HG02588 (cell line): ENCODE data around the gene BLVRA.
"Not testable (repeated sequence)": the region's sequence is repeated elsewhere in the genome, so short reads cannot be mapped to it uniquely, and the experiment has no call there.

Experiments
- ATAC-seq: cut with Tn5 transposase; IDR thresholded peaks from one replicate; pipeline ENCODE4 v1.9.1; 2021; ENCODE audit warnings: mild to moderate bottlenecking, moderate library complexity; ENCODE audit not compliant: unreplicated experiment

Gene BLVRA

DNA sequence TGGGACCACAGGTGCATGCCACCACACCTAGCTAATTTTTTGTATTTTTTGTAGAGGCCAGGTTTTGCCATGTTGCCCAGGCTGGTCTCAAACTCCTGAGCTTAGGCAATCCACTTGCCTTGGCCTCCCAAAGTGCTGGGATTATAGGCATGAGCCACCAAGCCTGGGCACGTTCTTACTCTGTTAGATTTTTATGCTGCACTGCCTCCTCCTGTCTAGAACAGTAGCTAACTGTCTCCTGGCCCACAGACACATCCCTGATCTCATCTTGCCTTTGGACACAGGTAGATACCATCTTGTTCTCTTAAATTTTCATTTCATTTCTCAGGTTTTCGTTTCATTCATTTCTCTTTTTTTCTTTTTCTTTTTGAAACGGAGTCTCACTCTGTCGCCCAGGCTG, 41.1 kb downstream of the BLVRA start:
- no peak for ATAC-seq

DNA sequence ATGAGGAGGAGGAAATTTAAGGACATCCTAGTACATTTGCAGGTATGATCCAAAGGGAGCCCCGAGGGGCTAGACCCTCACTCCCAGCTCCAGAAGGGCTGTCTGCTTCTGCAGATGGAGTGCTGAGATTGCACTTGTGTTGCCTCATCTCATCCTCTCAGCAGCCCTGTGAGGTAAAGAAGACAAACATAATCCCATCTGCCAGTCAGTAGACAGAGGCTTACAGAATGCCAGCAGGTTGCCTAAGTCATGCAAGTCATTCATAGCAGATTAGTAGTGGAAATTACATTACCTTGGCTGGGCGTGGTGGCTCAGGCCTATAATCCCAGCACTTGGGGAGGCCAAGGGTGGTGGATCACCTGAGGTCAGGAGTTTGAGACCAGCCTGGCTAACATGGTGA, 45.4 kb downstream of the BLVRA start:
- no peak for ATAC-seq

DNA sequence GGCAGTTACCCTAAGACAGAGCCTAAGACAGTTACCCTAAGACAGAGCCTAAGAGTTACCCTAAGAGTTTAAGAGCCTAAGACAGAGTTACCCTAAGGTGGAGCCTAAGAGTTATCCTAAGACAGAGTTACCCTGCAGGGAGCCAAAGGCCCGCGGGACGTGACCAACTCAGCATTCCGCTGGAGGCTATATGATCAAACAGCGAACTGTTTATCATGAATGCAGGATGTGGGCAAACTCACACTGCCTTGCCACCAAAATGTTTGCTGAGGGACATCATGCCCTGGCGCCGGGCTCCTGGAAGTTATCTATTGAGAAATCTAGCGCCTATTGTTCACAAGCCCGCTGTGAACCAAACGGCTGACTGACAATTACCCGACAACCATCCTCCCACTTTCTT, 49.9 kb downstream of the BLVRA start:
- no peak for ATAC-seq

DNA sequence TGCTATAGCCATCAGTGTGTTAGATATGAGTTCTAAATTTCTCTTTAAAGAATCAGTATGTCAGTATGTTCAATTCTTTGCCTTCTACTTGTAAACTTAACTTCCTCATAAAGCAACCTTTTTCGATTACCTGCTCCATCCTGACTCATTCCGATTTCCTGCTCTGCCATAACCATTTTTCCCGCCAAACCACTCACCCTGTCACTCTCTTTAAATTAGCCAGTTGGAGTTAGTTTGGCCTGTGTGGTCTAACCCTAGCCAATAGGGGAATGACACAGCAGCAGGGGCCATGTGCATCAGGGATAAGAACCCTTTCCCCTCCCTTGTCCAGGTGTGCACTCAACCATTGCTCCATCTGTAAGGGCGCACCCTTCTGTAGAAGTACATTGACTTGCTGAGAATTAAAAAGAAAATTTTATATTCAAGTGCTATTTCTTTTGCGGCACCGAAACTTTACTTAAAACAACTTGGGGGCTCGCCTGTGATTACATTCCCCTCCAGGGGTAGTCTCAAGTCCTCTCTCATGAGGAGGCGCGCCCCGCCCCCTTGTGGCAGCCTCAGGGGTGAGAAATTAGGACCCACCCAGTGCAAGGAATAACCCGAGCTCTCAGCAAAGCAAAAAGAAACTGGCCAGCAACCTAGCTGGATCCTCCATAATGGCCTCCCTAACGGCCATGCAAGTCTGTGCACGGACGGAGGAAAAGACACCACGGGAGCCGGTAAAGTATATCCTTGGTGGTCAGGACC, 51.9 kb downstream of the BLVRA start:
- not testable (repeated sequence) for ATAC-seq

DNA sequence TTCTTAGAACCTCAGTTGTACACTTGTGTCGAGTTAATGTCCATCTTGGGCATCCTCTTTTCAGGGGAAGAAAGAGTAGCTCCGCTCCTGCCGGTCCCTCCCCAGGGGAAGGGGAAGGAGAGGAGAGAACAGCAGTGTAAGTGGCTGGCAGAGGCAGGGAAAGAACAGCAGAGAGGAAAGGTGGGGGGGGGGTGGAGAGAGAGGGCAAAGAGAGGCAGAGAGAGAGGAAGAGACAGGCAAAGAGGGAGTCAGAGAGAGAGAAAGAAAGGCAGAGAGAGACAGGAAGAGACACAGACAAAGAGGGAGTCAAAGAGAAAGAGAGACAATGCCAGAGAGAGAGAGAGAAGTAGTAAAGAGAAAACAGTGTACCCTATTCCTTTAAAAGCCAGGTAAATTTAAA, 56.9 kb downstream of the BLVRA start:
- ATAC-seq: no peak

DNA sequence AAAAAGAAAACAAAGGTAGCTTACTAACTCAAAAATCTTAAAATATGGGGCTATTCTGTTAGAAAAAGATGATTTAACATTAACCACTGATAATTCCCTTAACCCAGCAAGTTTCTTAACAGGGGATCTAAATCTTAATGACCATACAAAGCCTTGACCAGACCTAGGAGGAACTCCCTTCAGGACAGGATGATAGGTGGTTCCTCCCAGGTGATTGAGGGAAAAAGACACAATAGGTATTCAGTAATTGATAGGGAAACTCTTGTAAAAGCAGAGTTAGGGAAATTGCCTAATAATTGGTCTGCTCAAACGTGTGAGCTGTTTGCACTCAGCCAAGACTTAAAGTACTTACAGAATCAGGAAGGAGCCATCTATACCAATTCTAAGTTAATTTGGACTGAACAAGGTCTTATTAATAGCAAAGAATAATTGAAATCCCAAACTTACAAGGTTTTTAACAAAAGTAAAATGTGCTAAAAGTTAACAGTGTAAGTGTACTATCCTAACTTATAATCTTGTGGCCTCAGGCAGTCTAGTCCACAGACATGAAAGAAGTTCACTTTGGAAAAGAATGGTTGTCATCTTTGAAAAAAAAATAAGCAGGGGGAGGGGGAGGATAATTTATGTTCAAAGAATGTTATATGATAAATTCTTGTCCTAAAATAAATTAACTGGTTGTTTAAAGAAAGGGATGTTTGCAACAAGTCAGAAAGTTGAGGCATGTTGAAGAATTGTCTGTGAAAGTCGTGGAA, 57.7 kb downstream of the BLVRA start:
- ATAC-seq: not testable (repeated sequence)

DNA sequence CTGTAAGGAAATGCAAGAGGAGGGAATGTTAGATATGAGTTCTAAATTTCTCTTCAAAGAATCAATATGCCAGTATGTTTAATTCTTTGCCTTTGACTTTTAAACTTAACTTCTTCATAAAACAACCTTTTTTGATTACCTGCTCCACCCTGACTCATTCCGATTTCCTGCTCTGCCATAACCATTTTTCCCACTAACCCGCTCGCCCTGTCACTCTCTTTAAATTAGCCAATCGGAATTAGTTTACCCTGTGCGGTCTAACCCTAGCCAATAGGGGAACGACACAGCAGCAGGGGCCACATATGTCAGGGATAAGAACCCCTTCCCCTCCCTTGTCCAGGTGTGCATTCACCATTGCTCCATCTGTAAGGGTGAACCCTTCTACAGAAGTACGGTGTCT, 64.9 kb downstream of the BLVRA start:
- not testable (repeated sequence) for ATAC-seq

DNA sequence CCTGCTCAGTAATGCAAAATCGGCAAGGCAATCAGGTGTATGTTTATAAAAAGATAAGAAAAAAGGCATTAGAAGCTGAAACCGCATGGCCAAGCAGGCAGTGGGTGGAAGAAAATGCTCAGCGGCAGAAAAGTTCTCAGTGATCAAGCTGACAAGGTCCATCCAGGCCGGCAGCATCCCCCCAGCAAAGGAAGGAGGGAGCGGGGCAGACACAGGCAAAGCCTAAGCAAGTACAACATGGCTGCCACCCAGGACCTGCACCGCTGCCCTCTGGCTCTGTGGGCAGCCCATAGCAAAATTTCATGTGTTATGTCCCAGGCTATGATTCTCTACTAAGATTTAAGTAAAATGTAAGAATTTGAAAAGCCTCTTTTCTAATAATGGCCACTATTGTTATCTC, 65.5 kb downstream of the BLVRA start:
- ATAC-seq: no peak

DNA sequence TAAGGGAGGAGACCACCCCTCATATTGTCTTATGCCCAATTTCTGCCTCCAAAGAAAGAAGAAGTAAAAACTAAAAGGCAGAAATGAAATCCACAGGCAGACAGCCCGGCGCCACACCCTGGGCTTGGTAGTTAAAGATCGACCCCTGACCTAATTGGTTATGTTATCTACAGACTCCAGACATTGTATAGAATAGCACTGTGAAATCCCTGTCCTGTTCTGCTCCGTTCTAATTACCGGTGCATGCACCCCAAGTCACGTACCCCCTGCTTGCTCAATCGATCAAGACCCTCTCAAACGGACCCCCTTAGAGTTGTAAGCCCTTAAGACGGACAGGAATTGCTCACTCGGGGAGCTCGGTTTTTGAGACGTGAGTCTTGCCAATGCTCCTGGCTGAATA, 66.0 kb downstream of the BLVRA start:
- not testable (repeated sequence) for ATAC-seq

DNA sequence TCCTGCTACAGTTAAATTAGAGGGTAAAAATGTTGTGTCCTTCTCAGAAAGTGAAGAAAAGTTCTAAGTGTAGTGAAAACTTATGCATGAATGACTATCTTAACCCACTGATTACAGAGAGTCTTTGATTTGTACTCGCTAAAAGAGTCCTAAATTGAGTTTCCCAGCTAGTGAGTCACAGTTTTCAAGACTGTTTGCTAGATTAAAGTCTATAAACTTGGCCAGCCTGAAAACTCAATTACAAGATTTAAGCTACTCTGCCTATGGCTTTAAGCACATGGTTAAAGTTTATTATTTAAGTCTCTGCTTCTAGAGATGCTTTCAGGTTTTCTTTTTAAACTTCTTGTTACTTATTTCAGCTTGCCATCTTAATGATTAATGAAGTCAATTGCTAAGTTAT, 66.5 kb downstream of the BLVRA start:
- ATAC-seq: no peak

DNA sequence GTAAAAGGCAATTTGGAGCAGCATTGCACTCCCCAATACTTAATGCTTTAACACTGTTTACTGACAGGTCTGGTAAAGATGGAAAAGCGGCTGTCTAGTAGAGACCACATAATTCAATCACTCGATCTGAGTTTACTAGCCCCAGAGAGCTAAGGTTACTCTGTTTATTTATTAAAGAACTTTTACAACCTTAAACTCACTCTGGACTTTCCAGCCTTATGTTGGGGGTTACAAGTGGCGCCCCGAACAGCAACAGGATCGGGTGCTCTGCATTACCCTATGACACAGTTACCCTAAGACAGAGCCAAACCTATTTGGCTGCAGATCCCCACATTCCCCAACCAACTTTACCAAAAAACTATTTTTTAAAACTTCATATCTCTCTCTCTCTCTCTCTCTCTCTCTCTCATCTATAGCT, 66.9 kb downstream of the BLVRA start:
- ATAC-seq: no peak

DNA sequence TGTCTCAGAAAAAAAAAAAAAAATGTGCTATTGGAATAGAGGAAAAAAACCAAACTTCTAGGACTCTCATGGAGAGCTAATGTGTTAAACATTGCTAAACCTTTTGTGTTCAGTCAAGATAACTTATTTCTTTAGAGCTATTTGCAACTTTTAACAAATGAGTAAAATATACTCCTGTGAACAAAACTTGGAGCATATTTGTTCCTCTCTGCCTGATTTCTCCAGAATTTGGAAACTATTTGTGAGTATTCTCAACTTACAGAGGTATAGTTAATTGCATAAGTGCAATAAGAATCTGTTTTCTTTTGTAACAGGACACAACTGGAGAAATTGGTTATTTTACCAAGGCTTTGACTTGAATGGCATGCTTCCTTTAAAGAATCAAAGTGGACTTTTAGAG, 72.4 kb downstream of the BLVRA start:
- not testable (repeated sequence) for ATAC-seq

DNA sequence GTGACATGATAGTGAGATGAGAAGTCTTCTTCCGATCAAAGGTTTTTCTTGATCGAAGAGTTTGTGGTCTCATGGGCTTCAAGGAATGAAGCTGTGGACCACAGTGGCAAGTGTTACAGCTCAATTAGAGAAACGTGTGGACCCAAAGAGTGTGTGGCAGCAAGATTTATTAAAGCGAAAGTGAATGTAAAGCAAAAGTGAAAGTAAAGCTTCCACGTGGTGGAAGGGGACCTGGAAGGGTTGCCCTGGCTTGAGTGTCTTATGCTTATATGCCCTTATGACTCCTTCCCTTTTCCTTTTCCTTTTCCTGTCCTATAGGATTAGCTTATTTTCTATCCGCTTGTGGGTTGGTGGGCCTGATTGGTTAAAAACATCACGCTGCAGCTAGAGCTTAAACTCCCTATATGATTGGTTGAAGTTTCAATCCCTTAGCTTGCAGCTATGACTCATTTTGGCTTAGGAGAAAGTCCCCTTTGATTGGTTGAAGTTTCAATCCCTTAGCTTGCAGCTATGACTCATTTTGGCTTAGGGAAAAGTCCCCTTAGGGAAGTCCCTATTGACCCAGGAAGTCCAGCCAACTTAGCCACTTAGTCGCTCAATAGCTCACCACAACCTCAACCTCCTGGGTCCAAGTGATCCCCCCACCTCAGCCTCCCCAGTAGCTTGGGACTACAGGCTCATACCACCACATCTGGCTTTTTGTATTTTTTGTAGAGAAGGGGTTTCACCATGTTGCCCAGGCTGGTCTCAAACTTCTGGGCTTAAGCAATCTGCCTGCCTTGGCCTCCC, 76.2 kb downstream of the BLVRA start:
- no peak for ATAC-seq

DNA sequence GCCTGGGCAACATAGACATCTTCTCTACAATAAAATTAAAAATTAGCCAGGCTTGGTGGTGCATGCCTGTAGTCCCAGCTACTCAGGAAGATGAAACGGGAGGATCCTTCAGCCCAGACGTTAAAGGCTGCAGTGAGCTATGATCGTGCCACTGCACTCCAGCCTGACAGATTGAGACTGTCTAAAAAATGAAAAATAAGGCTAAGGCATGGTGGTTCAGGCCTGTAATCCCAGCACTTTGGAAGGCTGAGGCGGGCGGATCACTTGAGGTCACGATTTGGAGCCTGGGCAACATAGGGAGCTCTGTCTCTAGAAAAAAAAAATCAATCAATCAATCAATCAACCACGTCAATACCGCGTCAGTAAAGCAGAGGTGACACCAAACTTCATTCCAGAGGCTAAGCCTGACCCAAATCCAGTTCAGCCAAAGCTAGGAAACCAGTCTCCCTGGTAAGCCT, 79.8 kb downstream of the BLVRA start:
- ATAC-seq: no peak

DNA sequence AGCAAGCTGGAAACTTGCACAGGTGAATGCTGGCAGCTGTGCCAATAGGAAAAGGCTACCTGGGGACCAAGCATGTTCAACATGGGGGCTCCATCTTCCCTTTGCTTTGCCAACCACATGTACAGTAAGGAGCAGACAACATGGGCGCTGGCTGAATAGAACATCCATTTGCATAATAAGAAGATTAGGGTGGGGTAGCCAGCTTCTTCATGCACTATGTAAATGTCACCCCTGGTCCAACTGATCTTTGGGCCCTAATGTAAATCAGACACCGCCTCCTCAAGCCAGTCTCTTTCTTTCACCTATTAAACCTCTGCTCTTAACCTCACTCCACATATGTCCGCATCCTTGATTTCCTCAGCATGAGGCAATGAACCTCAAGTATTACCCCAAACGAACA, 84.8 kb downstream of the BLVRA start:
- ATAC-seq: no peak

DNA sequence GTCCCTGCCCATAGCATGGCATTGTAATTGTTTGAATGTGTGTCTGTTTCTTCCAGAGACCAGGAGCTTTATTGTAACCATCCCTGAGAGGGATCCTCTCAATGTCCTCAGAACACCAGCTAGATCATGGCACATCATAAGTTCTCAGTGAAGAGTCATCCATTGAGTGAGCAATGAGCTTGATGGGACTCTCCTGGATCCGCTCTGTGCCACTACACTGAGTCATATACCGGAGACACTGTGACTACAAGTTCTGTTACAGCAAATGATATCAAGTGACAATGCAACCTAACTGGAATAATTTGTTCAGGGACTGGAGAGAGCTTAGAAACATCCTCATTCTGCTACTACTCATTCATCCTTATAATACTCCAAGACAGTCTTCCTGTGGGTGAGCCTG, 85.8 kb downstream of the BLVRA start:
- no peak for ATAC-seq

DNA sequence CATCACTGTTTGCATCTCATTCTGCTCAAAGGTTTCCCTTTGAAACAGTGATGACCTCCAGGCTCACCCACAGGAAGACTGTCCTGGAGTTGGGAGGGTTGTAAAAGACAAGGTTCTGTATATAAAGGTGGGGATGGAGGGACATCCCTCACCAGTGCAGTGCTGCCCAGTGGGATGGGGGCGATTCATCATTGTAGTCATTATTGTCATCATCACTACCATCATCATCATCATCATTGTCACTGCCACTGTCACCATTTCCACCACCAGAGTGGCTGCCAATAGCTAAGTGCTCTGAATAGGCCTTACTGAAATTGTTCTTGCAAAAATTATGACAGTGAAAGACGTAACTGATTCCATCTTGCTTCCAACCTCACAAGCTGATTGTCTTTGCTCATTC, 86.2 kb downstream of the BLVRA start:
- no peak for ATAC-seq

DNA sequence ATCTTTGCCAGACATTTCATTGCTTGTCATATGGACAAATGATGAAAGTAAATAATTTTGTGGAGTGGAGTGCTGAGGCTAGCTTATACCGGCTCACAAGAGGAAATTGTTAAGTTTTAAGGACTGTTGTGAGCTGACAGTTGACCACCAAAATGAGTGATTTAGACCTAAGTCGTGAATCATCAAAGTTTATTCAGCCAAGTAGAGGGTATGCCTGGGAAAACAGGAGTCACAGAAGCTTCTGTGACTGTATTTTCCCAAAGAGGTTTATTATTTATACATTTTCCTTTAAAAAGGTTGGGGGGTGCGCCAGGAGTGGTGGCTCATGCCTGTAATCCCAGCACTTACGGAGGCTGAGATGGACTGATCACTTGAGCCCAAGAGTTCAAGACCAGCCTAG, 89.0 kb downstream of the BLVRA start:
- ATAC-seq: no peak

DNA sequence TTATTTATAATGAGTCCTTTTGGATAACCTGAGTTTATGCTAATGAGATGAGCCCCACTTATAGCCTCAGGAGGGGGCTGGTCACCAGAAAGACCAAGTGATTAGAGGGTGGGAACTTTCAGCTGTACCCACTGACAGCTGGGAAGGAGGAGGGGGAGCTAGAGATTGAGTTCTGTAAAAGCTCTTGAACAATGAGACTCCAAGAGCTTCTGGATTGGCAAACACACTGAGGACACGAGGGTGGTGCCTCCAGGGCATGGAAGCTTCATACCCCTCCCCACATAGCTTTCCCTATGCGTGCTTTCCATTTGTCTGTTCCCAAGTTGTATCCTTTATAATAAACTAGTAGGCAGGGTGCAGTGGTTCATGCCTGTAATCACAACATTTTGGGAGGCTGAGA, 90.6 kb downstream of the BLVRA start:
- ATAC-seq: no peak

DNA sequence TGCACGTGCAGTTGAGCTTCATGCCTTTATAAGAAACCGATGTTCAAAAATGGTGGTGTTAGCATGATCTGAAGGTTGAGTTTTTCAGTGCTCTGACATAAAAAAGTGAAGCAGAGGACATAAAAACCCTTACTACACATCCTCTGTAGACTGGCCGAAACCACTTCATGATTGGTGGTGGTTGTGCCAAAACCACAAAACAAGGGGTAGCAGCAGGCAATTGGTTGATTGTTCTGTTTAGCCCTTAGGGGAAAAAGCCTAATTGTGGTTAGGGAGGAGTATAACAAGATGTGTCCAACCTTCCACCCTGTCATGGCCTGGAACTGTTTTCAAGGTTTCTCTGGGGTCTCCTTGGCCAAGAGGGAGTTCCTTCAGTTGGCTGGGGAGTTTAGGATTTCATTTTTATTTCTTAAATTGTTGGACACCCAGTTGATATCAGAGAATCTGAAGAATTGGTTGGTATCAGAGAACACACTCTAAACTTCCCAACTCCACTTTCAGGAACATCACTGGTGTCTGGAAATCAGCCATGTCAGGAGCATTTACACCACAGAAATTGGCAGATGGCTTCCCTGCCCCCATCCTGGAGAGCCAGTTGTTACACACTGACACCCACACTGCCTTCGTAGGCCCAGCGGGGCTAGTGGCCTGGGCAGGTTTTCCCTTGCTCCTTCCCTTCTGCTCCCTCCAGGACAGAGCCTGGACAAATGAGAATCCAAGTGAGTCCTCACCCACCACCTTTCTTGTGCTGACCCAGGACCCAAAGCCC, 92.1 kb downstream of the BLVRA start:
- no peak for ATAC-seq

DNA sequence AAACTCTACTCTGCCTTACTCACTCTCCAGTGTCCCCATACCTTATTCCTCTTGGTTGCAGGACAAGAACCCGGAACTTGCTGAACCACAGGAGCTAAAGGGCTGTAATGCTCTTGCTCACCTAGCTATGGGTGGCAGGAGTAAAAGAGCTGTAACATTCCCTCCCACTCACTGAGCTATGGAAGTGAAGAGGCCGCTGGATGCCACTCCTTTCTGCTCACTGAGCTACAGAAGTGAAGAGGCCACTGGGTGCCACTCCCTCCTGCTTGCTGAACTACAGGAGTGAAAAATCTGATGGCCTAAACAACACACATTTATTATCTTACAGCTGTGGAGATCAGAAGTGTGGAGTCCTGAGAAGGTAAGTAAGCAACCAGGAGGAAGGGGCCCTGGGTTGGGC, 93.3 kb downstream of the BLVRA start:
- no peak for ATAC-seq
